ENCODE results near the gene GRAMD4. TPM values are rescaled to one million over a fixed set of nuclear protein-coding genes. Genes with fewer than 3 reads are reported as not detected.

Gene GRAMD4
- total and polyA plus RNA-seq, 10 of the 15 experiments (the other 5 are each of a cell fraction or from before 2014, with no cell fraction given) = 0.21 to 45.5 (median 10.6) TPM

GRCh38 chr22:46714550-46714949 lies 94.4 kb downstream of the GRAMD4 start:
- H3K4me2 ChIP-seq (ENCODE audit: control insufficient read depth, insufficient read depth) = no peak overlapping the region
- H3K27ac ChIP-seq (ENCODE audit: control insufficient read depth, insufficient read depth) = no peak overlapping the region
- CTCF ChIA-PET = interaction anchor here (0.6 to 1.1 kb wide), 2 partner anchors 8 kb away, joined by 3 read pairs; no protein-coding TSS in a partner anchor

More at GRCh38 chr22:46714550-46714949, 94.4 kb downstream of the GRAMD4 start:
- WGBS (ENCODE audit: insufficient coverage, insufficient replicate concordance, low lambda C conversion rate, missing lambda C conversion rate) = 99% methylated on average over 4 of the region's 4 CpGs
- SMC1A ChIA-PET (ENCODE audit: uncharacterized antibody, unreplicated experiment) = no interaction called here
- Histone ChIP-seq H3K36me3 (ENCODE audit: control insufficient read depth in 2 of 2, insufficient read depth in 2 of 2, low read length in 1 of 2) (peaks cover 8 to 24% of the 10 kb centered on the region in 2 experiments; a peak in 3 of 4 replicates), H3K4me1 (ENCODE audit: control insufficient read depth, insufficient read depth, low read length) (no peaks in the 10 kb centered on the region), H2AFZ (ENCODE audit: control insufficient read depth, low read depth, low read length) (no peak overlapping the region), H4K20me1 (ENCODE audit: control insufficient read depth, insufficient read depth) (no peaks in the 10 kb centered on the region), H3K27me3 (replicated peaks in 1 of 2; ENCODE audit: control insufficient read depth in 2 of 2, insufficient read depth in 2 of 2, low read length in 1 of 2) (no peaks in the 10 kb centered on the region), H3K9me3 (replicated peaks; ENCODE audit: control insufficient read depth, insufficient read depth, low read length) (no peaks in the 10 kb centered on the region), H3K79me2 (ENCODE audit: control insufficient read depth, insufficient read depth, low read length) (no peaks in the 10 kb centered on the region), H3K9ac (ENCODE audit: control insufficient read depth, insufficient read depth, low read length) (no peak overlapping the region), H3K4me3 (no peak overlapping the region)
- BruUV-seq (replicated peaks) = no TSS peak
- in situ Hi-C loops (cut with MboI) = no loop called here
- no peak for DNase-seq (ENCODE audit: low read depth, low spot score)
- ATAC-seq = no peak
- TF ChIP-seq RUNX3 (IDR thresholded peaks at IDR 0.05; ENCODE audit: low read length) (no peak), HDAC6 (IDR thresholded peaks at IDR 0.05; ENCODE audit: unreplicated experiment) (no peak), SP1 (IDR thresholded peaks at IDR 0.05; ENCODE audit: low read depth, low read length) (no peak), NR2C1 (IDR thresholded peaks at IDR 0.05) (no peak), YBX1 (IDR thresholded peaks at IDR 0.05) (no peak), ZBTB11 (CRISPR knock-in tag; IDR thresholded peaks at IDR 0.05) (no peak), USF2 (IDR thresholded peaks at IDR 0.05; ENCODE audit: borderline replicate concordance, low read depth, low read length) (no peak), STAT1 (conservative IDR thresholded peaks at IDR 0.05) (no peak), TCF7 (IDR thresholded peaks at IDR 0.05; ENCODE audit: borderline replicate concordance) (no peak), ASH2L (IDR thresholded peaks at IDR 0.05; ENCODE audit: borderline replicate concordance, low read depth) (no peak), EZH2 (IDR thresholded peaks at IDR 0.05; ENCODE audit: borderline replicate concordance, control insufficient read depth, low read depth, low read length) (no peak), NBN (IDR thresholded peaks at IDR 0.05) (no peak), GABPA (IDR thresholded peaks at IDR 0.05; ENCODE audit: low read depth) (no peak)
- POLR2A ChIA-PET = no interaction called here
- RAD21 ChIA-PET (ENCODE audit: unreplicated experiment) = no interaction called here
- FAIRE-seq = no peak
- intact Hi-C loops (cut with micrococcal nuclease; ENCODE audit: unreplicated experiment) = no loop called here
